Measurements from ENCODE around the gene COMTD1. TPM values are rescaled to one million over a fixed set of nuclear protein-coding genes. Genes with fewer than 3 reads are reported as not detected.

COMTD1 gene
- total RNA-seq, 5 donors from 2014 or later (not counting 1 experiment from before 2014, with no cell fraction given) = 11.2 to 39.0 (median 33.8) TPM

- Histone ChIP-seq H3K36me3 (ENCODE audit: control insufficient read depth in 2 of 2, extremely low read depth in 1 of 2, insufficient read depth in 1 of 2, low read length in 1 of 2) (no peaks in the 10 kb centered on the region), H3K27me3 (replicated peaks in 1 of 2; ENCODE audit: control insufficient read depth in 2 of 2, extremely low read depth in 1 of 2, insufficient read depth in 2 of 2, low read length in 1 of 2) (peaks cover 0 to 4% of the 10 kb centered on the region in 2 experiments), H3K27ac (ENCODE audit: low read length) (no peak overlapping the region), H3K9me3 (no peaks in the 10 kb centered on the region), H3K4me3 (ENCODE audit: control insufficient read depth in 1 of 2, extremely low read depth in 1 of 2, low read length in 1 of 2) (no peak overlapping the region), H3K4me1 (ENCODE audit: control insufficient read depth in 1 of 2, extremely low read depth in 1 of 2, insufficient read depth in 2 of 2, low read length in 2 of 2) (no peaks in the 10 kb centered on the region)
- no CpG with 5 or more reads among the region's 1 CpG for WGBS (ENCODE audit: insufficient coverage)
- H3K4me3 Mint-ChIP-seq = no peak overlapping the region
- peaks cover 0 to 5% (median 0%) of the 10 kb centered on the region in 3 donors for H3K9me3 Mint-ChIP-seq
- ATAC-seq (replicated peaks in 1 of 4) = no peak
- H3K27ac Mint-ChIP-seq = no peak overlapping the region
- POLR2A ChIA-PET = no interaction called here
- H3K36me3 Mint-ChIP-seq = no peaks in the 10 kb centered on the region
- H3K27me3 Mint-ChIP-seq = peaks cover 0 to 3% of the 10 kb centered on the region in 2 donors
- H3K4me1 Mint-ChIP-seq = no peaks in the 10 kb centered on the region
- no peak for DNase-seq
- CTCF ChIA-PET = no interaction called here
Observed at GRCh38 chr10:75263806-75264205, 28.0 kb upstream of the COMTD1 start.

DNA sequence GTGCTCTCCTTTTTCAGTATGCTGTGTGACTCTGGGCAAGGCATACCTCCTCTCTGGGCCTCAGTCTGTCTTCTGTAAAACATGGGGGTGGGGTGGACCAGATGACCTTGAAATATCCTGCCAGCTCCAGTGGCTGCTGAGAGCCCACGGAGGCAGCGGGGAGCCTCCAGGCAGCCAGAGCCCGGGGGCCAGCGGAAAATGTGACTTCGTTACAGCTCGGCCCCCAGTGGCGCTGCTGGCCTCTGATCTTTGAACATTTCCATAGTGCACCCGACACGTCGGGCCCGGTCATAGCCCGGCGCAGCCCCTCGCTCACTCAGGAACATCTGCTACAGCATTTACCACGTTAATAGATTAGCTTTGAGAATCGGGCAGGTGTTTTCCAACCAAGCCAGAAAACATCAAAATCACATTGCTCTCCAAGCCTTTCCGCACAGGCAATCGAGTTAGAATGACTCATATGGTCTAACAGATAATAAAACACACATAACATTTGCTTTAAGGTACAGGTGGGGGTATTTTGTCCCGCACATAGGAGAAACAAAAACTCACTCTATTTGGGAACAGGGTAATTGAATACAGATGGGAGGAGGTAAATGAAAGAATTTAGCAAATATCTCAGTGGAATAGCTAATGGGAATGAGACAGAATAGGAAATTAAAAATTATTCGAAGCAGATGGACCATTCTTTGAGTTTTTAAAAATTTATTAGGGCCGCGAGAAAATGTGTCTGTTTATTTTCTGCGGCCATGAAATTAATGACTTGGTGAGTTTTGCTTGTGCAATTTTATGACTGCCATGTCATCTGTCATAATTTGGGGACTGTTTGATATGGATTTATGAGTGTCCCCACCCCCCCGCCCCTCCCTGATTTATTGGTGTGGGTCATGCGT, 26.3 kb upstream of the COMTD1 start:
- Mint-ChIP-seq H3K4me3 (no peak overlapping the region), H3K9me3 (peaks cover 0 to 5% (median 0%) of the 10 kb centered on the region in 3 donors), H3K36me3 (no peaks in the 10 kb centered on the region), H3K27me3 (peaks cover 2 to 3% of the 10 kb centered on the region in 2 donors), H3K4me1 (no peaks in the 10 kb centered on the region), H3K27ac (no peak overlapping the region)
- CTCF ChIA-PET = no interaction called here
- Histone ChIP-seq H3K27me3 (replicated peaks in 1 of 2; ENCODE audit: control insufficient read depth in 2 of 2, extremely low read depth in 1 of 2, insufficient read depth in 2 of 2, low read length in 1 of 2) (peaks cover 0 to 4% of the 10 kb centered on the region in 2 experiments), H3K36me3 (ENCODE audit: control insufficient read depth in 2 of 2, extremely low read depth in 1 of 2, insufficient read depth in 1 of 2, low read length in 1 of 2) (no peaks in the 10 kb centered on the region), H3K27ac (ENCODE audit: low read length) (no peak overlapping the region), H3K4me1 (ENCODE audit: control insufficient read depth in 1 of 2, extremely low read depth in 1 of 2, insufficient read depth in 2 of 2, low read length in 2 of 2) (no peaks in the 10 kb centered on the region), H3K4me3 (ENCODE audit: control insufficient read depth in 1 of 2, extremely low read depth in 1 of 2, low read length in 1 of 2) (no peak overlapping the region), H3K9me3 (no peaks in the 10 kb centered on the region)
- ATAC-seq (replicated peaks in 1 of 4) (no peak), DNase-seq (no peak)
- POLR2A ChIA-PET = no interaction called here
- 92% methylated on average over 20 of the region's 25 CpGs for WGBS (ENCODE audit: insufficient coverage)

GRCh38 chr10:75260990-75261389, 25.2 kb upstream of the COMTD1 start:
- ATAC-seq (replicated peaks in 1 of 4) (no peak), DNase-seq (no peak)
- H3K9me3 ChIP-seq = no peaks in the 10 kb centered on the region
- peaks cover 0 to 4% of the 10 kb centered on the region in 2 experiments for H3K27me3 ChIP-seq (replicated peaks in 1 of 2; ENCODE audit: control insufficient read depth in 2 of 2, extremely low read depth in 1 of 2, insufficient read depth in 2 of 2, low read length in 1 of 2)
- H3K36me3 ChIP-seq (ENCODE audit: control insufficient read depth in 2 of 2, extremely low read depth in 1 of 2, insufficient read depth in 1 of 2, low read length in 1 of 2) = no peaks in the 10 kb centered on the region
- POLR2A ChIA-PET = no interaction called here
- WGBS (ENCODE audit: insufficient coverage) = no CpG with 5 or more reads among the region's 3 CpGs
- Mint-ChIP-seq H3K9me3 (peaks cover 0 to 5% (median 0%) of the 10 kb centered on the region in 3 donors), H3K27ac (no peak overlapping the region), H3K36me3 (no peaks in the 10 kb centered on the region), H3K4me1 (no peaks in the 10 kb centered on the region), H3K27me3 (peaks cover 0 to 2% of the 10 kb centered on the region in 2 donors), H3K4me3 (no peak overlapping the region)
- H3K27ac ChIP-seq (ENCODE audit: low read length) = no peak overlapping the region
- H3K4me1 ChIP-seq (ENCODE audit: control insufficient read depth in 1 of 2, extremely low read depth in 1 of 2, insufficient read depth in 2 of 2, low read length in 2 of 2) = no peaks in the 10 kb centered on the region
- CTCF ChIA-PET = no interaction called here
- H3K4me3 ChIP-seq (ENCODE audit: control insufficient read depth in 1 of 2, extremely low read depth in 1 of 2, low read length in 1 of 2) = no peak overlapping the region

DNA sequence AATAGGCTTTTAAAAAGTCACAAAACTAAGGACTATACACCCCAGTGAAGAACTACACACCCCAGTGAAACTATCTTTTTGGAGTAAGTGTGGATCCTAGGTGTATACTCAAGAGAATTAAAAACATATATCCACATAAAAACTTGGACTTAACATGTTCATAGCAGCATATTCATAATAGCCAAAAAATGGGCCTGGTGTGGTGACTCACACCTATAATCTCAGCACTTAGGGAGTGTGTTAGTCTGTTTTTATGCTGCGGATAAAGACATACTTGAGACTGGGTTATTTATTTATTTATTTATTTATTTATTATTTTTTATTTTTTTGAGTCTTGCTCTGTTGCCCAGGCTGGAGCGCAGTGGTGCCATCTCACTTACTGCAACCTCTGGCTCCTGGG, 19.0 kb upstream of the COMTD1 start:
- Mint-ChIP-seq H3K36me3 (peaks cover 14% of the 10 kb centered on the region), H3K27ac (no peak overlapping the region), H3K4me1 (no peaks in the 10 kb centered on the region), H3K9me3 (peaks cover 0 to 20% (median 16%) of the 10 kb centered on the region in 3 donors), H3K4me3 (no peak overlapping the region), H3K27me3 (peaks cover 0 to 2% of the 10 kb centered on the region in 2 donors)
- ChIA-PET POLR2A (no interaction called here), CTCF (interaction anchor here in 1 of 2 donors (0.7 kb wide), 1 partner anchor 221 kb away, joined by 3 read pairs; no protein-coding TSS in a partner anchor)
- H3K27me3 ChIP-seq (replicated peaks in 1 of 2; ENCODE audit: control insufficient read depth in 2 of 2, extremely low read depth in 1 of 2, insufficient read depth in 2 of 2, low read length in 1 of 2) = peaks cover 0 to 5% of the 10 kb centered on the region in 2 experiments
- ATAC-seq (replicated peaks in 1 of 4) = no peak
- no peaks in the 10 kb centered on the region for H3K36me3 ChIP-seq (ENCODE audit: control insufficient read depth in 2 of 2, extremely low read depth in 1 of 2, insufficient read depth in 1 of 2, low read length in 1 of 2)
- no peak overlapping the region for H3K27ac ChIP-seq (ENCODE audit: low read length)
- H3K4me1 ChIP-seq (ENCODE audit: control insufficient read depth in 1 of 2, extremely low read depth in 1 of 2, insufficient read depth in 2 of 2, low read length in 2 of 2) = no peaks in the 10 kb centered on the region
- H3K4me3 ChIP-seq (ENCODE audit: control insufficient read depth in 1 of 2, extremely low read depth in 1 of 2, low read length in 1 of 2) = no peak overlapping the region
- no CpG with 5 or more reads among the region's 2 CpGs for WGBS (ENCODE audit: insufficient coverage)
- DNase-seq = no peak
- peaks cover 3% of the 10 kb centered on the region for H3K9me3 ChIP-seq

DNA sequence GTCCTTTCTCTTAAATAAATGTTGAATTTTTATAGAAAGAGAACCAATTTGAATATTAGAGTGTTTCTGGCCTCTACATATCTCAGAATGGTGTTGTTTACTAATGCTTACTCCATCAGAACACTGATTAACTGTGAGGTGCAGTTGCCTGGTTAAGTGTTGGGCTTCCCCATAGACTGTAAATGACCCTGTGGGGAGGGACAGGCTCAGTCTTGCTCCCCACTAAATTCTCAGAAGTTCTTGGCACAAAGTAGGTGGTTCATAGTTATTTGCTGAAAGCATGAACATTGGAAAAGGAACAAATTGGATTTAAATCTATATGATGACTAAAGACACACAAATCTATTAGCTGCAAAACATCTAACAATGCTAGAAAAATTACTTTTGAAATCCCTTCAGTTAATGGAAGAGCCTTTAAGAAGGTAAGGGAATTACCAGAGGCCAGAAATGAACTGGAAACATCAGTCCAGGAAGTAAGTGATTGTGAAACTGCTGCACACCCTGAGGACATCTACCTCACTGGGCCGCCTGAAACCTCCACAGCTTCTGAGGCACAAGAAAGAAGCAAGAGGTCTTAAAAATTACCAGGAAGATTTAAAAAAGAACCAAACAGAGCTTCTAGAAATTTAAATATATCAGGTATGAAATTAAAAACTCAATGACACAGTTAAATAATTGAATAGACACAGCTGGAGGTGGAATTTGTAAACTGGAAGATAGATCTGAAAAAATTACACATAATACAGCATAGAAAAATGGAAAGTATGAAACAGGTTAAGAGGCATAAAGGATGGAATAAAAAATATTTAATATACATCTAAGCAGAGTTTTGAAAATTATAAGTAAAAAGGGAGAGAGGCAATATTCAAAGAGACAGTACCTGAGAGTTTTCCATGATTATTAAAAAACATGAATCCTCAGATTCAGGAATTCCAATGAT, 17.8 kb upstream of the COMTD1 start:
- Histone ChIP-seq H3K9me3 (peaks cover 3% of the 10 kb centered on the region), H3K27me3 (replicated peaks in 1 of 2; ENCODE audit: control insufficient read depth in 2 of 2, extremely low read depth in 1 of 2, insufficient read depth in 2 of 2, low read length in 1 of 2) (peaks cover 0 to 10% of the 10 kb centered on the region in 2 experiments), H3K27ac (ENCODE audit: low read length) (no peak overlapping the region), H3K4me1 (ENCODE audit: control insufficient read depth in 1 of 2, extremely low read depth in 1 of 2, insufficient read depth in 2 of 2, low read length in 2 of 2) (no peaks in the 10 kb centered on the region), H3K36me3 (ENCODE audit: control insufficient read depth in 2 of 2, extremely low read depth in 1 of 2, insufficient read depth in 1 of 2, low read length in 1 of 2) (no peaks in the 10 kb centered on the region), H3K4me3 (ENCODE audit: control insufficient read depth in 1 of 2, extremely low read depth in 1 of 2, low read length in 1 of 2) (no peak overlapping the region)
- POLR2A ChIA-PET = interaction anchor here in 1 of 2 donors (0.6 kb wide), 1 partner anchor 110 kb away, joined by 4 read pairs; no protein-coding TSS in a partner anchor
- H3K27me3 Mint-ChIP-seq = peaks cover 0 to 2% of the 10 kb centered on the region in 2 donors
- H3K4me1 Mint-ChIP-seq = no peaks in the 10 kb centered on the region
- DNase-seq = no peak
- no peak overlapping the region for H3K27ac Mint-ChIP-seq
- peaks cover 14% of the 10 kb centered on the region for H3K36me3 Mint-ChIP-seq
- ATAC-seq (replicated peaks in 1 of 4) = no peak
- H3K4me3 Mint-ChIP-seq = no peak overlapping the region
- CTCF ChIA-PET = interaction anchor here in 1 of 2 donors (0.5 kb wide), 1 partner anchor 234 kb away, joined by 3 read pairs; no protein-coding TSS in a partner anchor
- peaks cover 0 to 20% (median 16%) of the 10 kb centered on the region in 3 donors for H3K9me3 Mint-ChIP-seq
- WGBS (ENCODE audit: insufficient coverage) = no CpG with 5 or more reads among the region's 1 CpG

GRCh38 chr10:75250934-75251333, 15.2 kb upstream of the COMTD1 start:
- CTCF ChIA-PET = no interaction called here
- H3K9me3 ChIP-seq = peaks cover 3% of the 10 kb centered on the region

More at GRCh38 chr10:75250934-75251333, 15.2 kb upstream of the COMTD1 start:
- Mint-ChIP-seq H3K36me3 (peaks cover 14% of the 10 kb centered on the region), H3K4me3 (no peak overlapping the region), H3K27me3 (no peaks in the 10 kb centered on the region), H3K9me3 (peaks cover 0 to 20% (median 16%) of the 10 kb centered on the region in 3 donors), H3K27ac (no peak overlapping the region), H3K4me1 (no peaks in the 10 kb centered on the region)
- no peaks in the 10 kb centered on the region for H3K4me1 ChIP-seq (ENCODE audit: control insufficient read depth in 1 of 2, extremely low read depth in 1 of 2, insufficient read depth in 2 of 2, low read length in 2 of 2)
- no peak overlapping the region for H3K27ac ChIP-seq (ENCODE audit: low read length)
- 100% methylated on average over 2 of the region's 3 CpGs for WGBS (ENCODE audit: insufficient coverage)
- peaks cover 0 to 14% of the 10 kb centered on the region in 2 experiments for H3K27me3 ChIP-seq (replicated peaks in 1 of 2; ENCODE audit: control insufficient read depth in 2 of 2, extremely low read depth in 1 of 2, insufficient read depth in 2 of 2, low read length in 1 of 2)
- ATAC-seq (replicated peaks in 1 of 4) = no peak
- no peak for DNase-seq
- H3K36me3 ChIP-seq (ENCODE audit: control insufficient read depth in 2 of 2, extremely low read depth in 1 of 2, insufficient read depth in 1 of 2, low read length in 1 of 2) = no peaks in the 10 kb centered on the region
- POLR2A ChIA-PET = no interaction called here
- H3K4me3 ChIP-seq (ENCODE audit: control insufficient read depth in 1 of 2, extremely low read depth in 1 of 2, low read length in 1 of 2) = no peak overlapping the region

Measured in T-cell (primary cell).